IMR-90 (cell line): ENCODE measurements around the gene CABYR. TPM values are rescaled to one million over a fixed set of nuclear protein-coding genes. Genes with fewer than 3 reads are reported as not detected.

Source experiments
- ATAC-seq: fragments of 200-7000 bp; cut with Tn5 transposase; 2 replicates; pipeline ENCODE4 v1.9.1; 2020; ENCODE audit warnings: low read depth, mild to moderate bottlenecking, moderate library complexity
- BruUV-seq: library from RNA; stranded (reverse); fragments of 400-500 nt; replicated peaks from 2 replicates; lab custom pipeline; 2021; lab: Mats Ljungman, UMichigan
- CTCF ChIA-PET: fragments of 300-600 bp; formaldehyde crosslinking; extraction: SDS; loops from one replicate; lab custom pipeline; 2021; ENCODE audit warnings: antibody characterized with exemption; lab: Yijun Ruan, JAX
- POLR2A ChIA-PET: fragments of 300-600 bp; sonication (Branson Sonifier 250); formaldehyde crosslinking; loops from one replicate; lab custom pipeline; 2022; ENCODE audit warnings: antibody characterized with exemption; ENCODE audit not compliant: unreplicated experiment; lab: Charles Lee
- DNase-seq: peaks from one replicate; pipeline ENCODE4 v3.0.0; 2013
- H2AFZ ChIP-seq: replicated peaks from 2 replicates; pipeline ENCODE3; 2013; ENCODE audit warnings: low read length, mild to moderate bottlenecking; ENCODE audit not compliant: poor library complexity
- H2AK5ac ChIP-seq: 2 replicates; pipeline ENCODE4 v1.6.1; 2013; ENCODE audit warnings: low read depth, low read length, inconsistent platforms
- H2AK9ac ChIP-seq: replicated peaks from 2 replicates; pipeline ENCODE3; 2013; ENCODE audit warnings: mild to moderate bottlenecking, low read depth, low read length, moderate library complexity; ENCODE audit not compliant: poor library complexity
- H2BK120ac ChIP-seq: 2 replicates; pipeline ENCODE4 v1.6.1; 2013; ENCODE audit warnings: low read depth, low read length, inconsistent platforms
- H2BK15ac ChIP-seq: 3 replicates; pipeline ENCODE4 v1.6.1; 2013; ENCODE audit warnings: low read depth, low read length, inconsistent platforms
- H2BK20ac ChIP-seq: 2 replicates; pipeline ENCODE4 v1.6.1; 2013; ENCODE audit warnings: low read depth, mild to moderate bottlenecking, inconsistent platforms, low read length, moderate library complexity
- H2BK5ac ChIP-seq: 2 replicates; pipeline ENCODE4 v1.6.1; 2013; ENCODE audit warnings: mild to moderate bottlenecking, low read depth, low read length, inconsistent platforms; ENCODE audit not compliant: poor library complexity, severe bottlenecking
- H3K14ac ChIP-seq: replicated peaks from 2 replicates; pipeline ENCODE4 v1.6.1; 2013; ENCODE audit warnings: low read depth, low read length, inconsistent platforms
- H3K18ac ChIP-seq: 2 replicates; pipeline ENCODE4 v1.6.1; 2013; ENCODE audit warnings: low read depth, low read length, control low read depth
- H3K23ac ChIP-seq: 2 replicates; pipeline ENCODE4 v1.6.1; 2013; ENCODE audit warnings: low read depth, low read length, inconsistent platforms
- H3K27ac ChIP-seq: 2 replicates; pipeline ENCODE4 v1.5.1; 2013; ENCODE audit warnings: mild to moderate bottlenecking, control low read depth, low read length; ENCODE audit not compliant: insufficient read depth
- H3K27me3 ChIP-seq: 2 replicates; pipeline ENCODE4 v1.6.1; 2013; ENCODE audit warnings: low read length; ENCODE audit not compliant: control insufficient read depth, insufficient read depth
- H3K36me3 ChIP-seq: 2 replicates; pipeline ENCODE4 v1.6.1; 2013; ENCODE audit warnings: low read length, mixed read lengths; ENCODE audit not compliant: control insufficient read depth, insufficient read depth
- H3K4ac ChIP-seq: 2 replicates; pipeline ENCODE4 v1.6.1; 2013; ENCODE audit warnings: low read depth, low read length, inconsistent platforms
- H3K4me1 ChIP-seq: 2 replicates; pipeline ENCODE4 v1.6.1; 2013; ENCODE audit warnings: low read length, mixed read lengths; ENCODE audit not compliant: control insufficient read depth, insufficient read depth
- H3K4me2 ChIP-seq: 2 replicates; pipeline ENCODE4 v1.6.1; 2013; ENCODE audit warnings: low read depth, mild to moderate bottlenecking, control low read depth, low read length, moderate library complexity
- H3K4me3 ChIP-seq: 2 replicates; pipeline ENCODE4 v1.5.1; 2013; ENCODE audit warnings: low read depth, mild to moderate bottlenecking, control low read depth, low read length, moderate library complexity; ENCODE audit not compliant: insufficient read depth
- H3K56ac ChIP-seq: 2 replicates; pipeline ENCODE4 v1.6.1; 2013; ENCODE audit warnings: low read length, inconsistent platforms; ENCODE audit not compliant: insufficient read depth; ENCODE audit errors: extremely low read depth
- H3K79me1 ChIP-seq, 2 experiments: 2 replicates each; pipeline ENCODE4 v1.6.1; 2013; ENCODE audit warnings: low read length in 2 of 2, inconsistent platforms in 1 of 2, low read depth in 1 of 2
- H3K9ac ChIP-seq: 2 replicates; pipeline ENCODE4 v1.6.1; 2013; ENCODE audit warnings: low read depth, low read length, control low read depth
- H3K9me1 ChIP-seq: 2 replicates; pipeline ENCODE4 v1.6.1; 2013; ENCODE audit warnings: low read length, inconsistent platforms; ENCODE audit not compliant: insufficient read depth
- H3K9me3 ChIP-seq: 2 replicates; pipeline ENCODE4 v1.6.1; 2013; ENCODE audit warnings: low read length; ENCODE audit not compliant: control insufficient read depth, insufficient read depth
- H4K20me1 ChIP-seq: 2 replicates; pipeline ENCODE4 v1.6.1; 2013; ENCODE audit warnings: low read length, inconsistent platforms; ENCODE audit not compliant: insufficient read depth
- H4K5ac ChIP-seq: 2 replicates; pipeline ENCODE4 v1.6.1; 2013; ENCODE audit warnings: mild to moderate bottlenecking, low read depth, low read length, control low read depth
- H4K8ac ChIP-seq, 2 experiments: 2 replicates each; pipeline ENCODE4 v1.6.1; 2013; ENCODE audit warnings: low read depth in 2 of 2, low read length in 2 of 2, control low read depth in 1 of 2, inconsistent platforms in 1 of 2
- H4K91ac ChIP-seq: 2 replicates; pipeline ENCODE4 v1.6.1; 2013; ENCODE audit warnings: low read depth, low read length, inconsistent platforms; ENCODE audit not compliant: insufficient read depth
- CEBPB ChIP-seq: IDR thresholded peaks from 2 replicates; pipeline ENCODE4 v1.6.1; 2012; ENCODE audit warnings: low read depth, low read length, improper control_type of control experiment
- NFE2L2 ChIP-seq: fragments of 150-350 bp; IDR thresholded peaks from 2 replicates; pipeline ENCODE4 v1.6.1; 2016; ENCODE audit warnings: low read depth, mild to moderate bottlenecking, low read length
- WGBS, 2 experiments: methylation state at CpG; one replicate each; pipeline versions ENCODE4 v1.1.5 to v1.1.7; 2013; ENCODE audit warnings: missing lambda C conversion rate in 2 of 2; ENCODE audit not compliant: insufficient read length in 1 of 2; ENCODE audit errors: extremely low coverage in 2 of 2; 5-methylcytosine and 5-hydroxymethylcytosine counted together
- dilution Hi-C: fragments of 300-500 bp; cut with HindIII; formaldehyde crosslinking; loops from one replicate; pipeline ENCODE4 v1.14.3; 2018; ENCODE audit warnings: low sequenced_read_pairs; ENCODE audit not compliant: unreplicated experiment
- in situ Hi-C: fragments of 300-500 bp; cut with MboI; formaldehyde crosslinking; loops from 3 replicates; pipeline ENCODE4 v1.14.3; 2019; ENCODE audit warnings: low sequenced_read_pairs, inconsistent platforms, mixed read lengths
- intact Hi-C: fragments of 100-400 bp; cut with micrococcal nuclease; formaldehyde crosslinking; loops from 2 replicates; pipeline ENCODE4 v1.10.0; 2022
- polyA plus RNA-seq, 3 experiments: library from polyadenylated mRNA; depleted of rRNA; stranded (reverse); fragments of >200 nt; gene quantifications; 2 replicates each; pipeline ENCODE4 v1.2.3, GENCODE V29; 2012; ENCODE audit warnings: low replicate concordance in 1 of 3
- total RNA-seq: library from RNA; depleted of rRNA; stranded (reverse); fragments of >200 nt; gene quantifications from 2 replicates; pipeline ENCODE4 v1.2.3, GENCODE V29; 2012

Gene CABYR
- total and polyA plus RNA-seq, 2 of the 4 experiments (the other 2 are of a cell fraction), result 4.1 to 6.2 TPM

DNA sequence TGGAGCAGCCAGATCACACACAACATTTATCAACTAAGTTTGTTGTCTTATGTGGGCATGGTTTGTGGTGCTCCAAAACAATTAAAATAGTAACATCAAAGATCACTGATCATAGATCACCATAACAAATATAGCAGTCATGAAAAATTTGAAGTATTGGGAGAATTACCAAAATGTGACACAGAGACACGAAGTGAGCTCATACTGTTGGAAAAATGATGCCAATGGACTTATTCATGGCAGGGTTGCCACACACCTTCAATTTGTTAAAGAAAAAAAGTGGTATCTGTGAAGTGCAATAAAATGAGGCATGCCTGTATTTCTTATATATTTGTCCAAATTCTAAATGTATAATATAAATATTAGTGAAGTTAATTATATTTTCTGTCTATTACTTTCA, 42.9 kb upstream of the CABYR start:
- no peak overlapping the region for H3K18ac ChIP-seq
- no peak overlapping the region for H4K91ac ChIP-seq
- TF ChIP-seq NFE2L2, result no peak
- TF ChIP-seq CEBPB, result peak; percentile 30; the same call in 1 of the 2 replicates
- no peaks in the 10 kb centered on the region; a peak in 1 of 4 replicates for H3K79me1 ChIP-seq
- no peak overlapping the region for H2AK9ac ChIP-seq
- no peak overlapping the region for H3K56ac ChIP-seq
- H3K4me1 ChIP-seq, result peaks cover 4% of the 10 kb centered on the region; the same call in 1 of the 2 replicates
- H3K23ac ChIP-seq, result no peak overlapping the region
- no peaks in the 10 kb centered on the region for H3K27me3 ChIP-seq
- ChIA-PET POLR2A (no interaction called here), CTCF (no interaction called here)
- no peak overlapping the region for H2BK20ac ChIP-seq
- peaks cover 8% of the 10 kb centered on the region for H3K9me3 ChIP-seq
- peaks cover 17% of the 10 kb centered on the region for H3K36me3 ChIP-seq
- no peak overlapping the region for H4K8ac ChIP-seq
- no peak overlapping the region for H3K9ac ChIP-seq
- dilution Hi-C loops, result no loop called here
- no CpG with 5 or more reads among the region's 1 CpG for WGBS, 2 experiments
- BruUV-seq, result no TSS peak
- H2AFZ ChIP-seq, result no peak overlapping the region
- H3K9me1 ChIP-seq, result no peaks in the 10 kb centered on the region
- H4K20me1 ChIP-seq, result no peaks in the 10 kb centered on the region
- H3K4me2 ChIP-seq, result no peak overlapping the region
- intact Hi-C loops, result no loop called here
- no peak overlapping the region for H4K5ac ChIP-seq
- no peak overlapping the region for H3K27ac ChIP-seq
- no peak overlapping the region for H2BK120ac ChIP-seq
- DNase-seq, result no peak
- H2BK5ac ChIP-seq, result no peak overlapping the region
- H2BK15ac ChIP-seq, result no peak overlapping the region
- H3K4ac ChIP-seq, result no peak overlapping the region
- H2AK5ac ChIP-seq, result no peak overlapping the region
- no peak overlapping the region for H3K14ac ChIP-seq
- in situ Hi-C loops, result no loop called here
- no peak for ATAC-seq
- H3K4me3 ChIP-seq, result no peak overlapping the region
